SK-N-MC (cell line): ENCODE results near the gene GTPBP4.

Experiments
- EZH2 ChIP-seq: fragments of 200-600 bp; sonication (generic); IDR thresholded peaks from one replicate; pipeline ENCODE4 v1.6.1; 2017; ENCODE audit warnings: antibody characterized with exemption
- FOXP2 ChIP-seq: optimal IDR thresholded peaks from 2 replicates; pipeline ENCODE3; 2011; ENCODE audit warnings: mild to moderate bottlenecking, moderate library complexity; ENCODE audit not compliant: insufficient read depth; ENCODE audit errors: extremely low read length, control extremely low read depth
- POLR2AphosphoS5 ChIP-seq: IDR thresholded peaks from 2 replicates; pipeline ENCODE4 v1.6.1; 2012; ENCODE audit warnings: mild to moderate bottlenecking, low read depth, low read length, borderline replicate concordance

GRCh38 chr10:1002425-1003006 lies 14.3 kb downstream of the GTPBP4 start:
- TF ChIP-seq EZH2 (no peak), POLR2AphosphoS5 (no peak), FOXP2 (no peak)
